OCI-LY7 (cell line): ENCODE measurements around the gene PTPRM. TPM values are rescaled to one million over a fixed set of nuclear protein-coding genes. Genes with fewer than 3 reads are reported as not detected.

ENCODE experiments used
- BruUV-seq: library from RNA; stranded (reverse); fragments of 400-500 nt; replicated peaks from 2 replicates; lab custom pipeline; 2021; lab: Mats Ljungman, UMichigan
- CTCF ChIA-PET: fragments of 300-600 bp; sonication (Branson Sonifier 250); formaldehyde crosslinking; loops from one replicate; lab custom pipeline; 2022; ENCODE audit warnings: antibody characterized with exemption; ENCODE audit not compliant: unreplicated experiment; lab: Charles Lee
- POLR2A ChIA-PET: fragments of 300-600 bp; sonication (Branson Sonifier 250); formaldehyde crosslinking; loops from one replicate; lab custom pipeline; 2022; ENCODE audit warnings: antibody characterized with exemption; lab: Charles Lee
- DNase-seq: peaks from one replicate; pipeline ENCODE4 v3.0.0-alpha.2; 2015; ENCODE audit warnings: low spot score
- H2AFZ ChIP-seq: fragments of 200-600 bp; sonication (generic), shearing (Covaris generic); 2 replicates; pipeline ENCODE4 v1.6.1; 2014; ENCODE audit warnings: mild to moderate bottlenecking, antibody characterized with exemption, low read length, moderate library complexity
- H3K27ac ChIP-seq: fragments of 200-600 bp; sonication (generic); 2 replicates; pipeline ENCODE4 v1.5.1; 2014; ENCODE audit warnings: mixed run types, low read depth, mild to moderate bottlenecking, moderate library complexity, low read length, inconsistent platforms; ENCODE audit not compliant: poor library complexity, severe bottlenecking
- H3K36me3 ChIP-seq: fragments of 200-600 bp; sonication (generic); 2 replicates; pipeline ENCODE4 v1.6.1; 2014; ENCODE audit warnings: mild to moderate bottlenecking, antibody characterized with exemption, low read length, moderate library complexity, mixed read lengths; ENCODE audit not compliant: insufficient read depth
- H3K4me1 ChIP-seq: fragments of 200-600 bp; sonication (generic); 2 replicates; pipeline ENCODE4 v1.5.1; 2014; ENCODE audit warnings: mild to moderate bottlenecking, low read length; ENCODE audit not compliant: insufficient read depth, poor library complexity, severe bottlenecking
- H3K4me2 ChIP-seq: fragments of 200-600 bp; sonication (generic); 2 replicates; pipeline ENCODE4 v1.6.1; 2014; ENCODE audit warnings: mild to moderate bottlenecking, low read length
- H3K4me3 ChIP-seq: fragments of 200-600 bp; sonication (generic); 2 replicates; pipeline ENCODE4 v1.5.1; 2014; ENCODE audit warnings: mild to moderate bottlenecking, low read depth, low read length; ENCODE audit not compliant: poor library complexity, severe bottlenecking
- H3K79me2 ChIP-seq: fragments of 200-600 bp; sonication (generic); 2 replicates; pipeline ENCODE4 v1.6.1; 2016; ENCODE audit warnings: low read depth, mild to moderate bottlenecking, low read length, moderate library complexity, mixed read lengths; ENCODE audit not compliant: insufficient read depth
- H3K9me2 ChIP-seq: fragments of 200-600 bp; sonication (generic); 2 replicates; pipeline ENCODE4 v1.6.1; 2016; ENCODE audit warnings: mild to moderate bottlenecking, low read length, mixed read lengths; ENCODE audit not compliant: insufficient read depth
- H3K9me3 ChIP-seq: fragments of 200-600 bp; sonication (generic); 2 replicates; pipeline ENCODE4 v1.6.1; 2014; ENCODE audit warnings: mild to moderate bottlenecking, mixed run types, low read length, mixed read lengths
- H4K20me1 ChIP-seq: fragments of 200-600 bp; sonication (generic); 2 replicates; pipeline ENCODE4 v1.6.1; 2014; ENCODE audit warnings: mild to moderate bottlenecking, antibody characterized with exemption, low read length, moderate library complexity, mixed read lengths; ENCODE audit not compliant: insufficient read depth
- EZH2phosphoT487 ChIP-seq: fragments of 200-600 bp; sonication (generic); IDR thresholded peaks from 2 replicates; pipeline ENCODE4 v1.6.1; 2018; ENCODE audit warnings: low read depth, borderline replicate concordance, mild to moderate bottlenecking, mixed run types, antibody characterized with exemption, low read length, moderate library complexity, mixed read lengths
- intact Hi-C: fragments of 100-400 bp; cut with micrococcal nuclease; formaldehyde crosslinking; loops from one replicate; pipeline ENCODE4 v1.10.0; 2022; ENCODE audit not compliant: unreplicated experiment
- total RNA-seq, 2 experiments: library from RNA; depleted of rRNA in 1 of 2; stranded (reverse); fragments of >200 nt in 1 of 2; shearing (Covaris generic) in 1 of 2; gene quantifications; 2 replicates each; pipeline ENCODE4 v1.2.3, GENCODE V29; 2014 to 2022
- TF ChIP-seq, protein P1 (sequence below): fragments of 200-600 bp; sonication (generic); conservative IDR thresholded peaks from 2 replicates; pipeline ENCODE4 v1.5.1; 2014; ENCODE audit warnings: mild to moderate bottlenecking, antibody characterized with exemption, low read length, moderate library complexity, mixed read lengths

PTPRM gene
- total RNA-seq, 2 experiments from 2014 or later: not detected

DNA sequence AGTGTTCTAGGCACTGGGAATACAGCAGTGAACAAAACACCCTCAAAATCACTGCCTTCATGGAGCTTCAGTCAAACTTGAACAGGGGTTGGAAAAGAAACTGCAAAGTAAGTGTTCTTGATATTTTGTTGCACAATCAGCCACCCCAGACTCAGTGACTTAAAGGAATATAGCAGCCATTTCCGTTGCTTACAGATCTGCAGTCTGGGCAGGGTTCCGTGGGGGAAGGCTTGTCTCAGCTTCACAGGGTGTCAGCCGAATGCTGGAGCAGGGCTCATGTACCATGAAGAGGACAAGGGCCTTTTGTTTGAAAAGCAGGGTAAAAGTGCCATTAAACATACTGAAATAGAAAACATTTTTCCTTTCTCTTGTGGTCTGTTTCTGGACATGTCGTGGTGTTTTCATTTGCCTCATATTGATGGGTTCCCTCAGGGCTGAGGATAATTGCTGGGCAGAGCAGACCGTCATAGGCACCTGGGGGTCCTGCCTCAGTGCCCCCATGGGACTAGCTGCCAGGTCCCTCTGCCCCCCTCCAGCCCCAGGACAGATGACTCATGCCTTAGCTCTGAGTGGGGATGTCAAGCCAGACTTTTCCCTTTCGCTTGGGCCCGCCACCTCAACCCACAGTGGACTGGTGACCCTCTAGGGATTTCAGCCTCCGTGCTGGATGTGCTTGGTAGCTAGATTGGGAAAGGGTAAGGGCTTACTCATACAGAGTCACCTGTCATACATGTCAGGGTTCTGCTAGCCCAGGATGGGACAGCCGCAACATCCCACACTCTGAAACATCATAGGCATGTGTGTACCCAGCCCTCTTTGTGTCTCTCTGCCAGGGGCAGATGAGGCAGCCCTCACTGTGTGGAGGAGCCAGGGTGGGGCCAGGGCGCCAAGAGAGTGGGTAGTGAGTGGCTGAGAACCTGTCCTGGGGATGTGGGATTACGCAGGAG is 96.5 kb downstream of the PTPRM start:
- POLR2A ChIA-PET: interaction anchor here (0.6 kb wide), 1 partner anchor 407 kb away, joined by 3 read pairs; no protein-coding TSS in a partner anchor
- BruUV-seq: no TSS peak

DNA sequence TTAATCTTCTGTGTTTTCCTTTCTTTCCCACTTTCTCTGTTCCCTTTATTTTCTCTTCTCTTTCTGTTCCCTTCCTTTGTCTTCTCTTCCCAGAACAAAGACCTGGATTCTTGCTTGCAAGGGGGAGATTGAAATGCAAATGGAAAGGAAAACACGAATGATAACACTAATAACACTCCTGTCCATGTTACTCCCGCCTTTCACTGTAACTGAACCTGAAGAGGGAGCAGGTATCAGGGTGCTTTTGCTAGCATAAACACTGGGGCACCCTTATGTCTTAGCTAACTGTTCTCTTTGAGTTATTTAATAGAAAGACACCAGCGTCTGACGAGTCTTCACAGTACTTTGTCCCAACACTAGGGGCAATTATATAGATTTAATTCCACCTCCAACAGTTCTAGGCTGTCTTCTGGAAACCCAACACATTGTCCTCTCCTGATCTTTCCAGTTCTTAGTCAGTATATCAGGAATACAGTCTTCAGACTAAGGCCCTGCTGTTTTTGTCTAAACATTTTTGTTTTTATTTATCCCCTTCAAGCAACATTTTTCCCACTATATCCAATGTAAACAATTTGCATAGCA is 99.2 kb downstream of the PTPRM start:
- no TSS peak for BruUV-seq
- ChIA-PET POLR2A (no interaction called here), CTCF (no interaction called here)
- Histone ChIP-seq H3K4me3 (no peak overlapping the region), H3K9me3 (no peaks in the 10 kb centered on the region), H2AFZ (no peak overlapping the region), H3K9me2 (no peaks in the 10 kb centered on the region), H3K4me2 (no peak overlapping the region), H3K4me1 (no peaks in the 10 kb centered on the region), H4K20me1 (no peaks in the 10 kb centered on the region), H3K36me3 (no peaks in the 10 kb centered on the region), H3K27ac (no peak overlapping the region), H3K79me2 (no peaks in the 10 kb centered on the region)
- TF ChIP-seq, protein P1, sequence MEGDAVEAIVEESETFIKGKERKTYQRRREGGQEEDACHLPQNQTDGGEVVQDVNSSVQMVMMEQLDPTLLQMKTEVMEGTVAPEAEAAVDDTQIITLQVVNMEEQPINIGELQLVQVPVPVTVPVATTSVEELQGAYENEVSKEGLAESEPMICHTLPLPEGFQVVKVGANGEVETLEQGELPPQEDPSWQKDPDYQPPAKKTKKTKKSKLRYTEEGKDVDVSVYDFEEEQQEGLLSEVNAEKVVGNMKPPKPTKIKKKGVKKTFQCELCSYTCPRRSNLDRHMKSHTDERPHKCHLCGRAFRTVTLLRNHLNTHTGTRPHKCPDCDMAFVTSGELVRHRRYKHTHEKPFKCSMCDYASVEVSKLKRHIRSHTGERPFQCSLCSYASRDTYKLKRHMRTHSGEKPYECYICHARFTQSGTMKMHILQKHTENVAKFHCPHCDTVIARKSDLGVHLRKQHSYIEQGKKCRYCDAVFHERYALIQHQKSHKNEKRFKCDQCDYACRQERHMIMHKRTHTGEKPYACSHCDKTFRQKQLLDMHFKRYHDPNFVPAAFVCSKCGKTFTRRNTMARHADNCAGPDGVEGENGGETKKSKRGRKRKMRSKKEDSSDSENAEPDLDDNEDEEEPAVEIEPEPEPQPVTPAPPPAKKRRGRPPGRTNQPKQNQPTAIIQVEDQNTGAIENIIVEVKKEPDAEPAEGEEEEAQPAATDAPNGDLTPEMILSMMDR: no peak
- no peak for TF ChIP-seq EZH2phosphoT487
- intact Hi-C loops: loop anchor here (10.0 kb wide), 1 partner anchor 61 kb away; no protein-coding TSS in a partner anchor
- DNase-seq: no peak

More for the DNA sequence above, 96.5 kb downstream of the PTPRM start:
- H3K4me2 ChIP-seq: no peak overlapping the region
- CTCF ChIA-PET: no interaction called here
- no peaks in the 10 kb centered on the region for H3K9me3 ChIP-seq
- H3K9me2 ChIP-seq: no peaks in the 10 kb centered on the region
- DNase-seq: no peak
- H3K79me2 ChIP-seq: no peaks in the 10 kb centered on the region
- intact Hi-C loops: loop anchor here (10.0 kb wide), 1 partner anchor 59 kb away; no protein-coding TSS in a partner anchor
- no peak overlapping the region for H3K27ac ChIP-seq
- no peaks in the 10 kb centered on the region for H3K36me3 ChIP-seq
- no peaks in the 10 kb centered on the region for H4K20me1 ChIP-seq
- no peak overlapping the region for H2AFZ ChIP-seq
- H3K4me3 ChIP-seq: no peak overlapping the region
- TF ChIP-seq, protein P1: no peak
- H3K4me1 ChIP-seq: no peaks in the 10 kb centered on the region
